Stimulated activated CD8-positive, alpha-beta memory T cell treated with anti-CD3 and anti-CD28 coated beads, Interleukin-2, amount 100 ng/mL, for 1 hour (primary cell): ENCODE data around the gene TLCD3A.
"Not testable (repeated sequence)": the region's sequence is repeated elsewhere in the genome, so short reads cannot be mapped to it uniquely, and the experiment has no call there.

Experiments
- DNase-seq, 2 donors: peaks; one replicate each; pipeline ENCODE4 v3.0.0-alpha.2; 2020; ENCODE audit warnings: low read depth in 2 of 2

The TLCD3A gene

DNA sequence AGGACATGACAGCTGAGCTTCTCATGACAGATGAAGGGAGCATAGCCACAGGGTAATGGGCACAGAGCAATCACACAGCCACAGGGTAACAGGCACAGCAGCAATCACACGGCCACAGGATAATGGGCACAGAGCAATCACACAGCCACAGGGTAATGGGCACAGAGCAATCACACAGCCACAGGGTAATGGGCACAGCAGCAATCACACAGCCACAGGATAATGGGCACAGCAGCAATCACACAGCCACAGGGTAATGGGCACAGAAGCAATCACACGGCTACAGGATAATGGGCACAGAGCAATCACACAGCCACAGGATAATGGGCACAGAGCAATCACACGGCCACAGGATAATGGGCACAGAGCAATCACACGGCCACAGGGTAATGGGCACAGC, 16.2 kb downstream of the TLCD3A start:
- DNase-seq, result not testable (repeated sequence)

DNA sequence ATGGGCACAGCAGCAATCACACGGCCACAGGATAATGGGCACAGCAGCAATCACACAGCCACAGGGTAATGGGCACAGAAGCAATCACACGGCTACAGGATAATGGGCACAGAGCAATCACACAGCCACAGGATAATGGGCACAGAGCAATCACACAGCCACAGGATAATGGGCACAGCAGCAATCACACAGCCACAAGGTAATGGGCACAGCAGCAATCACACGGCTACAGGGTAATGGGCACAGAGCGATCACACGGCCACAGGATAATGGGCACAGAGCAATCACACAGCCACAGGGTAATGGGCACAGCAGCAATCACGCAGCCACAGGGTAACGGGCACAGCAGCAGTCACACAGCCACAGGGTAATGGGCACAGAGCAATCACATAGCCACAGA, 17.0 kb downstream of the TLCD3A start:
- DNase-seq, result not testable (repeated sequence)

DNA sequence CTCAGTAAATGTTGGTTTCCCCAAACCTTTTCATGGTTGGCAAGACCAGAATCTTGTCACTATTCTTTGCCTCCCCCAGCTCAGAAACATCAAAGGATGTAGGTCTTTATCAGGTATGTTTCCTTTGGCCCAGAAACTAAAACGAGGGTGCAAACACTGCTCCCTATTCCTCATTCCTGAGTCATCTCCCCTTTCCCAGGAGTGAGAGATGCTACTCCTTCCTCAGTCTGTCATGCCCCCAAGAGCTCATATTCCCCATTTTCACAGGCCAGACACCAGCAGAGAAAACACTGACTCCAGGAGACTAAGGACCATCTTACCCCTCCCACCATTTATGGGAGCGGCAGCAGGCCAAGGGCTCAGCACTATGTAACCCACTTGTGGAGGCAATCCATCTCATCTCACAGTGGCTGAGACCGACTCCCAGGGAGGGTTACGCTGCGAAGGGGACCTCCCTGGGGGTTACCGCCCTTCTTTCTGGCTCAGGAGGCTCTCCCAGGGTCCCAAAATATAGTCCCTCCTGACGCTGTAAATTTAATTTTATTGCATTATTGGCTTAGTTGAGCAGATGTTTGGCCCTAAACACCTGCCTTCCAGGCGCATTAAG, 18.1 kb downstream of the TLCD3A start:
- DNase-seq, result no peak

DNA sequence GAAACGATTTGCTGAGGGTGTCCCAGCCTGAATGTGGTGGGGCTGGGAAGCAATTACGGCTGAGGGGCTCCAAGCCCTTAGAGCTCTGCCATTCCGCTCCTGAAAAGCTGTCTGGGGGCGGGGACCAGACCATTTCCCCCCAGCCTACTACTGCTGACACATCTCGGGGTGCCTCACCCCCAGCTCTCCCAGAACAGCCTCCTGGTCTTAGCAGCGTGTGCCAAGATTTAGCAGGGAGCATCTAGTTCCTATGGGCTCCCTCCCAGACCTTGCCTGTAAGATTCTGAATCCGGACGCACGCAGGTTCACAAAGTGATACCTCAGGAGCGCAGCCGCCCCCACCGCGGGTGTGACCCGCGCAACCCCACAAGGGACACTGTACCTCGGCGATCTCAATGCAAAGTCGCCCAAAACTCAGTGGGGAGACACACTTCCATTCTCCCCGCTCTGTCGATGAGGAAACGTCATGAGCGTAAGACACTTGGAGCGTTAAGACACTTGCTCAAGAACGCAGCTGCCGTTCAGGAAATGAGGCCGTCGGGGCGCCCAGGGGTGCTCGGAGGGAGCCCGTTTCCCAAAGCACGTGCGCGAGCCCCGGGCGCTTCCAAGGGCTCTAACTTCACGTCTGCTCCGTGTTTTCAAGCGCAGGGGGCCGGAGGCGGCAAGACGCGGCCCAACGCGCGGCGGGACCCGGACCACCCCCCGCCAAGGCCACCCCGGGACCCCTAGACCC, 19.0 kb downstream of the TLCD3A start:
- no peak for DNase-seq

DNA sequence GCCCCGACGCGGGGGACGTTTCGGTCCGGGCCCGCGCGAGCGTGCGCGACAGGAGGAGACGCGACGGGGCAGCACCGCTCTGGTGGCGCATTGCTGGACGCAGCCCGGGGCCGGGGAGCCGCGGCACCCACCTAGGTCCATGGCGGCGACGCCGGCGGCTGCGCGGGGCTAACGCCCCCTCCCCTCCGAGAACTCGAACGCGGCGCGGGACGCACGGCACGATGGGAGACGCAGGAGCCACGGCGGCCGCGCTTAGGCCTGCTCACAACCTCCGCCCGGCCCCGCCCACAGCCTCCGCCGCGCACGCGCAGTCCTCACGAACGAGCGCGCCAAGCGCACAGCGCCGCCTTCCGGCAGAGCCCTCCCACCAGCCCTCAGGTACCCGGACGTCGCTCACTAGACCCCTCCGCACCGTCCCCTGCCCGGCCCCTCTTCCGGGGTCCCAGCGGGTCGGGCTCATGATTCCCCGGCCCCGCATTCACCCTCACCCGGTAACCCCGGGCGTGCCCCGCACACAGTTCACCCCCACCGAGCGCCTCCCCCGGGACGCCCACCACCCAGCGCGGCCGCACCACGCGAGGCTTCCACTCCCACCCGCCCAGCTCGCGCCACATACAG, 19.7 kb downstream of the TLCD3A start, which contains the start of gene GEMIN4:
TSS of gene GEMIN4 (minus strand) at position 263 of the 618 bp plus-strand sequence. CDS start at position 141, 122 bp downstream.
- DNase-seq, result peak; percentile 95 to 96

DNA sequence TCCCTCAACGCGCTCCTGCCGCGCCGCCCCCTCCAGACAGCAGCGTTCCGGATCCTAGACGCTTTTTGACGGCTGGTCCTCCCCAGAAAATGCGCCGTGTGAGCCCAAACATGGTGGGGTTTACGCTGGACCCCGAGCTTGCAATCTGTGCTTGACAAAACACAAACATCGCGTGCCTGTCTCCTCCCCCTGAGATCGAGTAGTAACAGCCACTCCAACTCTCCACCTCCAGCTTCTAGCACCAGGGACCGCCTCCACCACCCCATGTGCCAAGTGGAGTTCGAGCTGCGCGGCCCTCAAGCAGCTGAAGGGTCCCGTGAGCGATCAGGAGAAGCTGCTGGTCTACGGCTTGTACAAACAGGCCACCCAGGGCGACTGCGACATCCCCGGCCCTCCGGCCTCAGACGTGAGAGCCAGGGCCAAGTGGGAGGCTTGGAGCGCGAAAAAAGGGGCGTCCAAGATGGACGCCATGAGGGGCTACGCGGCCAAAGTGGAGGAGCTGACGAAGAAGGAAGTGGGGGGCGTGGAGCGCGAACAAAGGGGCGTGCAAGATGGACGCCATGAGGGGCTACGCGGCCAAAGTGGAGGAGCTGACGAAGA, 20.3 kb downstream of the TLCD3A start:
- no peak for DNase-seq

DNA sequence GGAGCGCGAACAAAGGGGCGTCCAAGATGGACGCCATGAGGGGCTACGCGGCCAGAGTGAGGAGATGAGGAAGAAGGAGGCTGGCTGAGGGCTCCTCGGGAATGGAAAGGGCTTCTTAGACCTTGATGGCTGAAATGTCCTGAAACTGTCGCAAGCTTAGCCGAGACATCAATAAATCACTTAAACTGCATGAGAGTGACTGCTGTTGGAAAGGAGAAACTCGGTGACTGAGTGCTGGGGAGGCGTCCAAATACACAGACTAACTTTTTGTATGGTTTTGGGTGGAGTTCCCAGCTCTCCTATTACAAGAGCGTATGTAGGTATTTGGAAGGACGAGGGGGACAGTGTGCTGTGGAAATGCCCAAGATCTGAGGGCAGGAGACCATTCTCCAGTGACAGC, 21.0 kb downstream of the TLCD3A start:
- DNase-seq, result no peak

DNA sequence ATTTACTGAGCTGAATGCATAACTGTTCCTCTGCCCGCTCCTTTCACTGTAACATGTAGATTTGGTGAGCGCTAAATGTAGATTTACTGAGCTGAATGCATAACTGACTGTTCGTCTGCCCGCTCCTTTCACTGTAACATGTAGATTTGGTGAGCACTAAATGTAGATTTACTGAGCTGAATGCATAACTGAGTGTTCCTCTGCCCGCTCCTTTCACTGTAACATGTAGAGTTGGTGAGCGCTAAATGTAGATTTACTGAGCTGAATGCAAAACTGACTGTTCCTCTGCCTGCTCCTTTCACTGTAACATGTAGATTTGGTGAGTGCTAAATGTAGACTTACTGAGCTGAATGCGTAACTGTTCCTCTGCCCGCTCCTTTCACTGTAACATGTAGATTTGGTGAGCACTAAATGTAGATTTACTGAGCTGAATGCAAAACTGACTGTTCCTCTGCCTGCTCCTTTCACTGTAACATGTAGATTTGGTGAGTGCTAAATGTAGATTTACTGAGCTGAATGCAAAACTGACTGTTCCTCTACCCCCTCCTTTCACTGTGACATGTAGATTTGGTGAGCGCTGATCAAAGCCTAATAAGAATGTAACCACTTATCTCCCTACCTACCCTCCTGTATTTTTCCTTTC, 23.0 kb downstream of the TLCD3A start:
- DNase-seq, result not testable (repeated sequence)

DNA sequence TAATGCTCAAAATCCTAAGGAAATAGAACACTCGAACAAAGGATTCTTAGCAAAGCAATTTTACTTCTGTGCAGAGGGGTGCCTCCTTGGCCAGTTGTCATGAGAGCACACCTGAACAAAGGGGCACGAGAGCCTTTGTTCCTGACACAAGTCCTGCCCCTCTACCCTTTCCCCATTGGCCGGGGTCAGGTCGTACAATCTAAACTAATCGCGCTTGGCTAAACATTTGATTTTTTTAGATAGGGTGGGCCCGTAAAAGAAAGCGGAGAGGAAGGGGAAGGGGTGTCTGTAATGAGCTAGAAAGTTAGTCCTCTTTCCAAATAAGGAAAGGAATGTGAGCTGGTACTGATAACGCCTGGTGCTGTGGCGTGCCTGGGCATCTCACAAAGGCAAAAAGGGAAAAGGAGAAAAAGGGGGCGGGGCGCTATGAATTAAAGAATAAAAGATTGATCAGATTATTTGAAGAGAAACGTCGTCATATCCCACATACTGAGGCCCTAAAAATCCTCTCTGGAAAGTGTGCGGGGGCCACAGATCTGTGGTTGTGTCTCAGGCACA, 23.7 kb downstream of the TLCD3A start:
- DNase-seq, result not testable (repeated sequence)

DNA sequence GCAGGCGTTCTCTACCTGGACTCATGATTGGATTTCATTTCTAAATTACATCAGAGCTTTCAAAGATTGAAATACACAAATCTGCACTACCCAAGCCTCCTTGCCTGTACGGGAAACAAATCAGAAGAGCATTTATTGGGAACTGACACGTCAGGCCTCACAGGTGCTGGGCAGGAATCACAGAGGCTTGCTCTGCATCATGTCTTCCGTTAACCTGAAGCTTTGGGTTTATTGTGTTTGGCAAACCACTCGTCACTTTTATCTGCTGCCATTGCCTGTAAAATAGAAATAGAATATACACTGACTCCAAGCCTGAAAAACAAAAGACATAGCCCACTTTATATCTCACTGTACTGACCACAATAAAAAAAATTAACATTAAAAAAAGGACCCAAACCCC, 27.6 kb downstream of the TLCD3A start:
- DNase-seq, result no peak

DNA sequence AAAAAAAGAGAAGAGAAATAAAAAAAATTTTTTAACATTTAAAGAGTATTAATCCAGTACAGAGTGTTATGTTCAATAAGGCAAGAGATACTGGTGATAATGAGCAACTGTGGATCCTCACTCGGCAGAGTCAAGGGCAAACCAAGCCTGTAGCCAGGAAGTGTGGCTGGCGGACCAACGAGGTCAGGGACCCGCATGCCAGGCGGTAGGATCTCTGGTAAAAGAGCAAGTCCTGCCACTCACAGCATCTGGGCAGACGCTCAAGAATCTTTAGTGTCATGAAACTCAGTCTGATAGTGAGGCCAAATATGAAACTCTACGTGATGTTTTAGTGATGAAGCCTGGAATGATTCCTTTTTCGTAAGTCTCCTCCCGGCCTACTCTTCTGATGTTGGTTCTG, 28.0 kb downstream of the TLCD3A start:
- no peak for DNase-seq

DNA sequence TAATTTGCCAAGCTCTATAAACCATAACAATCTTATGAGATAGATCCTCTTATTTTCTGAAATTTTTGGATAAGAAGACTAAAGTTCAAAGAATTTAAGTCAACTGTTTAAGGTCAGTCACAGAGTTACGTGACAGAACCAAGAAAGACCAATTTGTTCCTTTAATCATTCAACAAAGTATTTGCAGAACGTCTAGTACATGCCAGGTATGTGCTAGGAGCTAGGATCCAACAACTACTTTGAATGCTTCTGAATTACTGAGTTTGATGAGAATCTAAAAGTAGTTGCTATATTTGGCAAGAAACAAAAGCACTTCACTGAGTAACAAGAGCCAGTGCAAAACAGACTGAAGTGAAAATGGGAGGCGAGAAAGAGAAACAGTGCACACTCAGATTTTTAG, 34.7 kb downstream of the TLCD3A start:
- DNase-seq, result no peak

DNA sequence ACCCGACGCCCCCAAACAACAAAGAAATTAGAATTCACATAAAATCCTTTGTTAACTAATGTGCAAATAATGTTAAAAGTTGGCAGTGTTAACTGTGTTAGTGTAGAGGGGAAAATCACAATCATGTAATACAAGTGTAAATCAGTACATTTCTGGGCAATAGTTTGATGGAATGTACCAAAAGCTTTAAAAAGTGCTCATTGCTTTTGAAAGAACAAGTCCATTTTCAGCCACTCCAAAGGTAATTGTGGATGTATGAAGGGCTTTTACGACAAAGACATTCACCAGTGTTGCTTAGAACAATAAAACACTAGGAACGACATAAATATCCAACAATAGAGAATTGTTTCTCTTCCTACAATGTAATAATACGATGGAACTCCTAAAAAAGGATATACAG, 40.6 kb downstream of the TLCD3A start:
- DNase-seq, result no peak

DNA sequence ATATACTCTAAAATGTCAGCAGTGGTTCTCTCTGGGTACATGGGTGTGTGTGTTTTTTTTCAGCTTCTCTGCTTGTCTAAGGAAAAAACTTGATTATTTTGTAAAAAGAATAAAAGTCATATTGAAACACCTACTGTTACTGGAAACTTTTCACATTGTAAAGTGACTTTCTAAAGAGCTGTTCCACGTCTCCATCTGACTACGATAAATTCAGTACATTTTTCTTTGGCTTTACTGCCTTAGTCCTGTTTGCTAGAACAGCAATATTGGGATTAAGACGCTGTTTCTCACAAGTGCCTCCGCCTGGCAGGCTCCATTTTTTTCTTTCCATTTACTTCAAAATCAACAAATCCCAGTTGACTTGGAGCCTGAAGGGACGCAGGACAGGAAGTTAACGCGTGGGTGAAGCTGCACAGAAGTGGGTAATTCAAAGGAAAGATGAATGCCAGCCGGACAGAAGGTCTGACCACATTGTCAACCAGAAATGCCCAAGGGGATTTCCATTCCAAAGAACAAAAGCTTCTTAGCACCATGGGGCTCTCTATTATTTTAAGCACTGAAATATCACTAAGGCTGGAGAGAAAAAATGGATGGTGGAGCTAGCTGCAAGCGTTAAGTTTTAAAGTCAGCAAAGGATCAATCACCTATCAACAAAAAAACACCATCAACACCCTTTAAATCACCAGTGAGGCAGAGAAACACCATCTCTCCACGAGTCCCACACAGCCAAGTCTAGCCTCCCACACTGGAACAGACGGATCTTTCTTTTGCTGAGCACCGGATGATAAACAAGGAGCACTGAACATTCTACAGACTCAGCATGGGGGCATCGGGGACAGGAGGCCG, 41.3 kb downstream of the TLCD3A start:
- no peak for DNase-seq

DNA sequence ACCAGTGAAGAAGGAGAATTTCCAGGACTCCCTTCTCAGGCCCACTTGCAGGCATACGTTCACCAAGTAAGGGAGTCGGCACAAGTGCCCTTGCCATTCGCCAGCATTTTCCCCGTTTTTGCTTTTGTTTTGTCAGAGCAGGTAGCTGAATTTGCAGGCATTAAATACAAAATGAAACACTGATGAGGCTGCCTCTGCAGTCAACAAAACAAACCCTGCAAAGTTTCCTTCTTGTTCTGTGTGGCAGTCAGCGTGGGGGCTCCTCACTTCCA, 41.9 kb downstream of the TLCD3A start:
- no peak for DNase-seq

DNA sequence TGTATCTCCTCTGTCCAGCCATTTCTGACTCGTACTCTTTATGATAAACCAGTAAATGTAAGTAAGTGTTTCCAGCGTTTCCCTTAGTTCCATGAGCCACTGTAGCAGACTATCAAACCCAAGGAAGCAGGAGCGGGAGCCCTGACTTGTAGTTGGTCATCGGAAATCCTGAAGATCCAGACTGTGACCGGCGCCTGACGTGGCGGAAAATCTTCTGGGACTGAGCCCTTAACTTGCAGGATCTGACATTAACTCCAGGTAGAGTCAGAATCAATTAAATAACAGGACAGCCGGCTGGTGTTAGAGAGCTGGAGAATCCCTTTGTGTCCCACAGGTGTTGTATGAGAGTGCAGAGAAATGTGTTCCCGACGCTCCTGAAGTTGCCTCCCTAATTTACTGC, 45.7 kb downstream of the TLCD3A start:
- no peak for DNase-seq

DNA sequence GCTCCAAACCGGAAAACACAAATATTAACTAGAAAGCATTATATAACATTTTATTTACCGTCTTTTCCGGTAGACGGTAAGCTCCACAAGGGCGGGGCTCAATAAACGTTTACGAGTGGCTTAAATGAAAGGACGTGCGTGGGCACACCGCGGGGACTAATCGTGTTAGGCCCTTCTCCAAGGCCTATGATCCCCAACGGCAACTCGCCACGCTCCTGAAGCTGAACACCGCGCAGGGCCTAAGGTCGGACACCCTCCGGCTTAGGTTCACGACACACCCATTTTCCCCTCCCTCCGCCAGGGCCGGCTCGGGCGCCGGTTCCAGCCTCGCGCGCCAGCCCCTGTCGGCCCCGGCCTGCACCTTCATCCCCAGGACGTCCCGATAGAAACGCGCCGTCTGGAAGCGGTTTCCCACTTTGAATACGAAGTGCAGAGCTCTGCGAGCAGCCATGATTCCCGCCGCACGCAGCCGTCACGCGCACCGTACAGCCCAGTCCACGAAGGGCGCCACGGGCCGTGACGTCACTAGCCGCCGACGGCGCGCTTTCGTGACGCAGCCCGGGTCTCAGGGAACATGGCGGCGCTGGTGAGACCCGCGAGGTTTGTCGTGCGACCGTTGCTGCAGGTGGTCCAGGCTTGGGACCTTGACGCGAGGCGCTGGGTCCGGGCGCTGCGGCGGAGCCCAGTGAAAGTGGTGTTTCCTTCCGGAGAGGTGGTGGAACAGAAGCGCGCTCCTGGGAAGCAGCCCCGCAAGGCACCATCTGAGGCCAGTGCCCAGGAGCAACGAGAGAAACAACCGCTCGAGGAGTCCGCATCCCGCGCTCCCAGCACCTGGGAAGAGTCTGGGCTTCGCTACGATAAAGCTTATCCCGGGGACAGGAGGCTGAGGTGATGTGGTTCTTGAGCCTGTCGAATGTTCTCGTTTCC, 49.7 kb downstream of the TLCD3A start, which contains the start of the genes GLOD4 and MRM3:
TSS of gene GLOD4 (minus strand) at position 476 of the 927 bp plus-strand sequence. CDS start at position 451, 25 bp downstream.
TSS of gene MRM3 (plus strand) at position 549 of the 927 bp plus-strand sequence. CDS start at position 575, 26 bp downstream.
- DNase-seq, result peak; percentile 88 to 94

DNA sequence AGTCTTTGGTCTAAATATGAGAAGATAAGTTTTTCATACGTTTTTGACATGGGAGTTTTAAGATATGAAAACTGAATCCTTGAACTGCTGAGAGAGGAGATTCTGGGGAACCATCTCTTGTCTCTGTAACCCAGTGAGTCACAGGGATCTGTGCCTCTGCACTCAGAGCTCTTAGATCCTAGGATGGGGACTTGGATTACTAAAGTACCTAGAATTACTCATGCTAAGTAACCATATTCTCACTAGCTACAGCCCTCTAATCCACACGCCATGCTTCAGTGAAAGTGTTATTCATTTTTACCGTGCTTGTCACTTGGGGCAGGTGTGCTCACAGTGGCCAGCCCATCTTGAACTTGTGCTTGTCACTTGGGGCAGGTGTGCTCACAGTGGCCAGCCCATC, 51.7 kb downstream of the TLCD3A start:
- DNase-seq, result no peak

DNA sequence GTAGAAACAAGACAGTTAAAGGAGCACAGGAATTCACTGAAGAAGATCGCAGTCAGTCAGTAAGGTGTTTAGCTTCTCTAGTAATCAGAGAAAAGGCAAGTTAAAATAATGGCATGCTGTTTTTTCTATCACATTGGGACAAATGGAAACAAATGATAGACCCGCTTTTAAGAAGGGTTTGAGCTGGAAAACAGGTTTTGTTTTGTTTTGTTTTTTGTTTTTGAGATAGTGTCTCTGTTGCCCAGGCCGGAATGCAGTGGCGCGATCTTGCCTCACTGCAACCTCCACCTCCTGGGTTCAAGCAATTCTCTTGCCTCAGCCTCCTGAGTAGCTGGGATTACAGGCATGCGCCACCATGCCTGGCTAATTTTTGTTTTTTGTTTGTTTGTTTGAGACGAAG, 53.5 kb downstream of the TLCD3A start:
- not testable (repeated sequence) for DNase-seq
